DOHH2 (cell line): ENCODE data around the gene PODXL2.
"Not testable (repeated sequence)": the region's sequence is repeated elsewhere in the genome, so short reads cannot be mapped to it uniquely, and the experiment has no call there.

Source experiments
- H3F3A ChIP-seq: fragments of 200-600 bp; sonication (generic), shearing (Covaris generic); 2 replicates; pipeline ENCODE4 v1.6.0; 2016; ENCODE audit warnings: antibody characterized with exemption, mild to moderate bottlenecking; ENCODE audit not compliant: control insufficient read depth, insufficient read depth
- H3K27ac ChIP-seq: fragments of 200-600 bp; sonication (generic); 2 replicates; pipeline ENCODE4 v1.5.1; 2014; ENCODE audit warnings: low read depth, mild to moderate bottlenecking, low read length, moderate library complexity
- H3K27me3 ChIP-seq: fragments of 200-600 bp; sonication (generic); 2 replicates; pipeline ENCODE4 v1.6.1; 2014; ENCODE audit warnings: mild to moderate bottlenecking, low read length, mixed read lengths; ENCODE audit not compliant: control insufficient read depth
- H3K36me3 ChIP-seq: fragments of 200-600 bp; sonication (generic); 2 replicates; pipeline ENCODE4 v1.6.1; 2014; ENCODE audit warnings: mild to moderate bottlenecking, low read length, moderate library complexity, mixed read lengths; ENCODE audit not compliant: control insufficient read depth
- H3K4me1 ChIP-seq: fragments of 200-600 bp; sonication (generic); 2 replicates; pipeline ENCODE4 v1.6.1; 2014; ENCODE audit warnings: mild to moderate bottlenecking, low read length, mixed read lengths; ENCODE audit not compliant: control insufficient read depth
- H3K4me2 ChIP-seq: fragments of 200-600 bp; sonication (generic); 2 replicates; pipeline ENCODE4 v1.6.0; 2014; ENCODE audit warnings: mild to moderate bottlenecking, low read length, moderate library complexity
- H3K4me3 ChIP-seq: fragments of 200-600 bp; sonication (generic); 2 replicates; pipeline ENCODE4 v1.5.1; 2014; ENCODE audit warnings: mild to moderate bottlenecking, low read length, mixed read lengths
- H3K79me2 ChIP-seq: fragments of 200-600 bp; sonication (generic); 2 replicates; pipeline ENCODE4 v1.6.1; 2014; ENCODE audit warnings: mild to moderate bottlenecking, low read length, mixed read lengths; ENCODE audit not compliant: control insufficient read depth
- H3K9me2 ChIP-seq: fragments of 200-600 bp; sonication (generic); replicated peaks from 2 replicates; pipeline ENCODE4 v1.6.1; 2014; ENCODE audit warnings: mild to moderate bottlenecking, low read length, mixed read lengths; ENCODE audit not compliant: control insufficient read depth
- H3K9me3 ChIP-seq: fragments of 200-600 bp; sonication (generic); 2 replicates; pipeline ENCODE4 v1.6.1; 2014; ENCODE audit warnings: antibody characterized with exemption, low read length, mixed read lengths; ENCODE audit not compliant: control insufficient read depth, insufficient read depth
- H4K20me1 ChIP-seq: fragments of 200-600 bp; sonication (generic); 2 replicates; pipeline ENCODE4 v1.6.0; 2014; ENCODE audit warnings: low read depth, mild to moderate bottlenecking, antibody characterized with exemption, low read length, moderate library complexity; ENCODE audit not compliant: control insufficient read depth, insufficient read depth
- CTCF ChIP-seq: fragments of 200-600 bp; sonication (generic); IDR thresholded peaks from one replicate; pipeline ENCODE4 v1.5.1; 2014; ENCODE audit warnings: antibody characterized with exemption, mild to moderate bottlenecking, low read depth, low read length; ENCODE audit not compliant: poor library complexity, severe bottlenecking
- EZH2phosphoT487 ChIP-seq: fragments of 200-600 bp; sonication (generic); IDR thresholded peaks from 2 replicates; pipeline ENCODE4 v1.6.1; 2017; ENCODE audit warnings: borderline replicate concordance, mild to moderate bottlenecking, antibody characterized with exemption, low read length, moderate library complexity, mixed read lengths

Gene PODXL2

GRCh38 chr3:127604035-127604434 lies 24.9 kb upstream of the PODXL2 start:
- H3K9me3 ChIP-seq = no peaks in the 10 kb centered on the region
- no peak overlapping the region for H3K4me2 ChIP-seq
- no peak overlapping the region for H3K4me3 ChIP-seq
- H3K4me1 ChIP-seq = peaks cover 50% of the 10 kb centered on the region
- peaks cover 95% of the 10 kb centered on the region for H3K79me2 ChIP-seq
- no peak for TF ChIP-seq EZH2phosphoT487
- TF ChIP-seq CTCF = no peak
- H3K27ac ChIP-seq = no peak overlapping the region
- no peaks in the 10 kb centered on the region for H3K27me3 ChIP-seq
- H3K9me2 ChIP-seq = no peaks in the 10 kb centered on the region
- H4K20me1 ChIP-seq = peaks cover 13% of the 10 kb centered on the region; the same call in 1 of the 2 replicates
- peaks cover 100% of the 10 kb centered on the region for H3K36me3 ChIP-seq
- H3F3A ChIP-seq = no peaks in the 10 kb centered on the region

DNA sequence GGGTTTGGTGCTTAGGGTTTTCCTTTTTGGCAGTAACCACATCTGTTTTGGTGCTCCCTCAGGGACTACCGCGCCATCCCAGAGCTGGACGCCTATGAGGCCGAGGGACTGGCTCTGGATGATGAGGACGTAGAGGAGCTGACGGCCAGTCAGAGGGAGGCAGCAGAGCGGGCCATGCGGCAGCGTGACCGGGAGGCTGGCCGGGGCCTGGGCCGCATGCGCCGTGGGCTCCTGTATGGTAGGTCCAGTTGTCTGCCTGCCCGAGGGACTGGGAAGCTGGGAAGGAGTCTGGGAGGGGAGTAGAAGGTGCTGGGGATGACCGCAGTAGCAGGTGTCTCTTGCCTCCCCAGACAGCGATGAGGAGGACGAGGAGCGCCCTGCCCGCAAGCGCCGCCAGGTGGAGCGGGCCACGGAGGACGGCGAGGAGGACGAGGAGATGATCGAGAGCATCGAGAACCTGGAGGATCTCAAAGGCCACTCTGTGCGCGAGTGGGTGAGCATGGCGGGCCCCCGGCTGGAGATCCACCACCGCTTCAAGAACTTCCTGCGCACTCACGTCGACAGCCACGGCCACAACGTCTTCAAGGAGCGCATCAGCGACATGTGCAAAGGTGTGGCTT lies 24.3 kb upstream of the PODXL2 start:
- Histone ChIP-seq H3K36me3 (peaks cover 100% of the 10 kb centered on the region), H3K79me2 (peaks cover 94% of the 10 kb centered on the region), H4K20me1 (peaks cover 18% of the 10 kb centered on the region; the same call in 1 of the 2 replicates), H3F3A (no peaks in the 10 kb centered on the region), H3K27me3 (no peaks in the 10 kb centered on the region), H3K27ac (no peak overlapping the region), H3K4me2 (no peak overlapping the region), H3K4me1 (peaks cover 50% of the 10 kb centered on the region), H3K9me3 (no peaks in the 10 kb centered on the region), H3K9me2 (no peaks in the 10 kb centered on the region), H3K4me3 (no peak overlapping the region)
- TF ChIP-seq EZH2phosphoT487 = no peak
- TF ChIP-seq CTCF = no peak

DNA sequence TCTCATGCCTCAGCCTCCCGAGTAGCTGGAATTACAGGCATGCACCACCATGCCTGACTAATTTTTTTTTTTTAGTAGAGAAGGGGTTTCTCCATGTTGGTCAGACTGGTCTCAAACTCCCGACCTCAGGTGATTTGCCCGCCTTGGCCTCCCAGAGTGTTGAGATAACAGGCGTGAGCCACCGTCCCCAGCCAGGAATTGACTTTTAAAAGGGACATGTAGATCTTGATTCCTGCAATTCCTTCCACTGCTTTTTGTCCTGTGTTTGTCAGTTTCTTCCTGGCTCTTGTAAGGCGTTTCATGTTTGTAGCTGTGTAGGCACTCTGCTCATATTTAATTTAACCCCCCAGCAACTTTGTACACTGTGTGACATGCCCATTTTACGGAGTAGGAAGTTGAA lies 23.4 kb upstream of the PODXL2 start:
- H4K20me1 ChIP-seq = peaks cover 18% of the 10 kb centered on the region; the same call in 1 of the 2 replicates
- H3K36me3 ChIP-seq = peaks cover 99% of the 10 kb centered on the region

GRCh38 chr3:127606086-127606805 lies 22.7 kb upstream of the PODXL2 start:
- no peak overlapping the region for H3K4me3 ChIP-seq
- no peaks in the 10 kb centered on the region for H3K9me2 ChIP-seq
- H3K79me2 ChIP-seq = peaks cover 92% of the 10 kb centered on the region
- no peak overlapping the region for H3K27ac ChIP-seq
- H3K27me3 ChIP-seq = no peaks in the 10 kb centered on the region
- H3K4me2 ChIP-seq = no peak overlapping the region
- no peaks in the 10 kb centered on the region for H3F3A ChIP-seq
- peaks cover 18% of the 10 kb centered on the region; the same call in 1 of the 2 replicates for H4K20me1 ChIP-seq
- peaks cover 99% of the 10 kb centered on the region for H3K36me3 ChIP-seq
- H3K4me1 ChIP-seq = peaks cover 34% of the 10 kb centered on the region
- TF ChIP-seq CTCF (no peak), EZH2phosphoT487 (no peak)
- H3K9me3 ChIP-seq = no peaks in the 10 kb centered on the region

More for the DNA sequence above, 23.4 kb upstream of the PODXL2 start:
- Histone ChIP-seq H3K79me2 (peaks cover 92% of the 10 kb centered on the region), H3K4me1 (peaks cover 41% of the 10 kb centered on the region)
- H3K27ac ChIP-seq, H3K4me2 ChIP-seq, H3K4me3 ChIP-seq, H3K27me3 ChIP-seq, H3F3A ChIP-seq, H3K9me3 ChIP-seq, H3K9me2 ChIP-seq: not testable (repeated sequence)
